ENCODE data around the gene WWC1.

WWC1 gene

DNA sequence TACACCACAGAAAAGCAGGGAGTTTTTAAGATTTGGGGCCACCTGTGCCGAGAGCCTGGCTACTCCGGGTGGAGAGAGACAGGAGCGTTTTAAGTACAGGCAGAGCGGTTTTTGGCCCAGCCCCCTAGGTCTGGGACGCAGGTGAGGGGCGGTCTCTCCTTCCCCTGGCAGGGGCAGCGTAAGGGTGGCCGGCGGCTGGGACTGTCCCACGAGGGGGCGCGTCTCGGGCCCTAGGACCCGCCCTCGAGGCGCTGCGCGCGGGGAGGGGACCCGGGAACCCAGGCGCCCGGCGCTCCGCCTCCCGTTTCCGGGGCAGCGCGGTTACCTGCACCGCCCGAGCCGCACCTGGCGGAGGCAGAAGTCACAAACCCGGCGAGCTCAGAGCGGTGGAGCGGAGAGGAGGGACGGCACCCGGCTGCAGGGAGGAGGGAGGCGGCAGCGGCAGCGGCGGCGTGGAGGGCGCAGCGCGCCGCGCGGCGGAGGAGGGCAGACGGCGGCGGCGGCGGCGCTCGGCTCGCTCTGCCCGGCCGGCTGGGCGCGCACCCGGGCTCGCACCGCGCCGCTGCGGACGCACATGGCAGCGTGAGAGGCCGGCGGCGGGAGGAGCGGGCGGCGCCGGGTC, at the start of gene WWC1:
WWC1 (plus strand) TSS at position 304 of the 622 bp plus-strand sequence. CDS start 508 bp downstream, outside the sequence.
- TF ChIP-seq, protein P1, sequence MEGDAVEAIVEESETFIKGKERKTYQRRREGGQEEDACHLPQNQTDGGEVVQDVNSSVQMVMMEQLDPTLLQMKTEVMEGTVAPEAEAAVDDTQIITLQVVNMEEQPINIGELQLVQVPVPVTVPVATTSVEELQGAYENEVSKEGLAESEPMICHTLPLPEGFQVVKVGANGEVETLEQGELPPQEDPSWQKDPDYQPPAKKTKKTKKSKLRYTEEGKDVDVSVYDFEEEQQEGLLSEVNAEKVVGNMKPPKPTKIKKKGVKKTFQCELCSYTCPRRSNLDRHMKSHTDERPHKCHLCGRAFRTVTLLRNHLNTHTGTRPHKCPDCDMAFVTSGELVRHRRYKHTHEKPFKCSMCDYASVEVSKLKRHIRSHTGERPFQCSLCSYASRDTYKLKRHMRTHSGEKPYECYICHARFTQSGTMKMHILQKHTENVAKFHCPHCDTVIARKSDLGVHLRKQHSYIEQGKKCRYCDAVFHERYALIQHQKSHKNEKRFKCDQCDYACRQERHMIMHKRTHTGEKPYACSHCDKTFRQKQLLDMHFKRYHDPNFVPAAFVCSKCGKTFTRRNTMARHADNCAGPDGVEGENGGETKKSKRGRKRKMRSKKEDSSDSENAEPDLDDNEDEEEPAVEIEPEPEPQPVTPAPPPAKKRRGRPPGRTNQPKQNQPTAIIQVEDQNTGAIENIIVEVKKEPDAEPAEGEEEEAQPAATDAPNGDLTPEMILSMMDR (IDR thresholded peaks at IDR 0.05; ENCODE audit: low read depth, low read length, missing control alignments) = no peak

GRCh38 chr5:168244838-168245559, 46.4 kb upstream of the WWC1 start:
- Histone ChIP-seq H3K27me3 (replicated peaks) (no peaks in the 10 kb centered on the region), H3K36me3 (replicated peaks) (no peaks in the 10 kb centered on the region), H3K4me3 (ENCODE audit: low read depth, low read length) (no peak overlapping the region), H3K27ac (no peak overlapping the region)
- in situ Hi-C loops (cut with HindIII; ENCODE audit: low pct_ligation_motif_present, low sequenced_read_pairs) = no loop called here
- TF ChIP-seq, protein P1 (IDR thresholded peaks at IDR 0.05; ENCODE audit: low read depth, low read length, missing control alignments) = no peak
- no peak for DNase-seq

More for the DNA sequence above, at the start of gene WWC1:
- no peak for DNase-seq
- no peak within 1 kb of the TSS for H3K27ac ChIP-seq
- H3K4me3 ChIP-seq (ENCODE audit: low read depth, low read length) = peak within 1 kb of the TSS; percentile 57
- no peaks in the 10 kb centered on the region for H3K27me3 ChIP-seq (replicated peaks)
- in situ Hi-C loops (cut with HindIII; ENCODE audit: low pct_ligation_motif_present, low sequenced_read_pairs) = no loop called here
- no peaks in the 10 kb centered on the region for H3K36me3 ChIP-seq (replicated peaks)

DNA sequence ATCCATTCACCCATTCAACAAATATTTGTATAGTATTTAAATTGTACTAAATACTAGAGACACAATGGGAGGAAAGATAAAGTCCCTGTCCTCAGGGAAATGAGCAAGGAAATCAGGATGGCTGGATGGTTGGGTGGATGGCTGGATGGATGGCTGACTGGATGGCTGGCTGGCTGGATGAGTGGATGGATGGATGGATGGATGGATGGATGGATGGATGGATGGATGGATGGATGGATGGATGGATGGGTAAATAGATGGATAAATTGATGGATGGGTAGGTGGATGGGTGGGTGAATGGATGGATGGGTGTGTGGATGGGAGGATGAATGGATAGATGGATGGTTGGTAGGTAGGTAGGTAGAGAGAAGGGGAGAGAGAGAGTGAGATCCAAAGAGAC, 41.5 kb upstream of the WWC1 start:
- DNase-seq = no peak
- no peaks in the 10 kb centered on the region for H3K27me3 ChIP-seq (replicated peaks)
- H3K4me3 ChIP-seq (ENCODE audit: low read depth, low read length) = no peak overlapping the region
- TF ChIP-seq, protein P1 (IDR thresholded peaks at IDR 0.05; ENCODE audit: low read depth, low read length, missing control alignments) = no peak
- in situ Hi-C loops (cut with HindIII; ENCODE audit: low pct_ligation_motif_present, low sequenced_read_pairs) = no loop called here
- H3K36me3 ChIP-seq (replicated peaks) = no peaks in the 10 kb centered on the region
- H3K27ac ChIP-seq = no peak overlapping the region

DNA sequence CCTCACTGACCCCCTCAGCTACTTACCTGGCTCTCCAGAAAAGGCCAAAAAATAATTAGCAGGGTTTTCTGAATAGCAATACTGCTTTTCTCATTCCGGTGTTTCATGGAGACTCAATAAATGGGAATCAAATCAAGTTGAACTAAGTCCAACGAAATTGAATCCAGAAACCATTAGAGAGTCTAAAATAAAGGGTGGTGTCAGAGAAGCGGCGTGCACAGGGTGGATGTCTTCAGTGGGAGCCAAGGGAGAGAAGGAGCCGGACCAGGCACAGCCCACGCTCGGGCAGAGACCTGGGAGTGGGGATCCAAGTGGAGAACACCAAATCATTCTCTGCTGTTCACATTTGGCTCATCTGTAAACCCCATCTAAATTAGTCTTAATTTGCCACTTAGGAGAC, 40.2 kb upstream of the WWC1 start:
- DNase-seq = no peak
- in situ Hi-C loops (cut with HindIII; ENCODE audit: low pct_ligation_motif_present, low sequenced_read_pairs) = no loop called here
- no peak overlapping the region for H3K27ac ChIP-seq
- TF ChIP-seq, protein P1 (IDR thresholded peaks at IDR 0.05; ENCODE audit: low read depth, low read length, missing control alignments) = no peak
- no peaks in the 10 kb centered on the region for H3K27me3 ChIP-seq (replicated peaks)
- no peaks in the 10 kb centered on the region for H3K36me3 ChIP-seq (replicated peaks)
- H3K4me3 ChIP-seq (ENCODE audit: low read depth, low read length) = no peak overlapping the region

DNA sequence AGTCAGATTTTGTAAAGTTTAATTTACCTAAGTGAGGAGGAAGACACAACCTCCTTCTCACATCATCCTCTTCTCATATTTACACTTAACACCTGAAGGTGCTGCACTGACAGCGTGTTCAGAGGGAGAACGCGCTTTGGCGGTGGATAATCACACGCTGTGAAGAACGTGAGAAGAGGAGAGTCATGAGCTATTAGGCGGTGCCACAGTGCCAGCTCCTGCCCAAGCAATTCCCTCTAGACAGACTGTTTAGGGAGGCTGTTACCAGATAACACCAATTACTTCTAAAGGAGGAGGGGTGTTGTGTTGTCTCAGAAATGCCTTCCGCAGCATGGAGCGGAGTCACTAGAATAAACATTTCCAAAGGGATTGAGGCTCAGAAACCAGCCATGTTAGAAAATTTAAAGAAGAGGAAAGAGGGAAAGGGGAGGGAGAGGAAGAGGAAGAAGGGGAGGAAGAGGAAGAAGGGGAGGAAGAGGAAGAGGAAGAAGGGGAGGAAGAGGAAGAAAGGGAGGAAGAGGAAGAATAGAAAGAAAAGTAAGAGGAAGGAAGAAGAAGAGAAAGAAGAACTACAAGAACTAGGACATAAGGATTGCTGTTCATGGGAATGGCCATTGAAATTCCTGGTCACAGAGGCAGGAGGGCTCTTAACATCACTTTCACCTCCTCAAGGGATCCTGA, 37.3 kb upstream of the WWC1 start:
- no peaks in the 10 kb centered on the region for H3K27me3 ChIP-seq (replicated peaks)
- TF ChIP-seq, protein P1 (IDR thresholded peaks at IDR 0.05; ENCODE audit: low read depth, low read length, missing control alignments) = no peak
- H3K27ac ChIP-seq = no peak overlapping the region
- in situ Hi-C loops (cut with HindIII; ENCODE audit: low pct_ligation_motif_present, low sequenced_read_pairs) = no loop called here
- DNase-seq = no peak
- H3K36me3 ChIP-seq (replicated peaks) = no peaks in the 10 kb centered on the region
- H3K4me3 ChIP-seq (ENCODE audit: low read depth, low read length) = no peak overlapping the region

All from brain microvascular endothelial cell (primary cell).